Ectodermal cell (in vitro differentiated cells): ENCODE measurements around the gene PPAN.

ENCODE experiments used
- H3K27ac ChIP-seq: 2 replicates; pipeline ENCODE4 v1.7.0; 2013; ENCODE audit warnings: mild to moderate bottlenecking, low read depth, low read length; ENCODE audit not compliant: insufficient read depth, poor library complexity, severe bottlenecking
- H3K27me3 ChIP-seq: 2 replicates; pipeline ENCODE4 v1.7.0; 2013; ENCODE audit warnings: mild to moderate bottlenecking, low read length; ENCODE audit not compliant: insufficient read depth, control insufficient read depth, poor library complexity, severe bottlenecking
- H3K36me3 ChIP-seq: one replicate; pipeline ENCODE4 v1.7.0; 2013; ENCODE audit warnings: low read length; ENCODE audit not compliant: control insufficient read depth, insufficient read depth
- H3K4me1 ChIP-seq: one replicate; pipeline ENCODE4 v1.7.0; 2013; ENCODE audit warnings: low read length; ENCODE audit not compliant: control insufficient read depth, insufficient read depth
- H3K4me3 ChIP-seq: 2 replicates; pipeline ENCODE4 v1.7.0; 2013; ENCODE audit warnings: low read depth, low read length, control low read depth; ENCODE audit not compliant: insufficient read depth
- H3K9me3 ChIP-seq: 2 replicates; pipeline ENCODE4 v1.7.0; 2013; ENCODE audit warnings: mild to moderate bottlenecking, low read length, moderate library complexity; ENCODE audit not compliant: control insufficient read depth
- WGBS, 2 experiments: methylation state at CpG; one replicate each; pipeline ENCODE4 v1.1.7; 2013; ENCODE audit warnings: missing lambda C conversion rate in 2 of 2; 5-methylcytosine and 5-hydroxymethylcytosine counted together

Gene PPAN

GRCh38 chr19:10155839-10156238 is 49.7 kb downstream of the PPAN start:
- no peak overlapping the region for H3K4me3 ChIP-seq
- 94 to 96% methylated on average over 4 of the region's 4 CpGs for WGBS, 2 experiments
- no peaks in the 10 kb centered on the region for H3K9me3 ChIP-seq
- H3K4me1 ChIP-seq = no peaks in the 10 kb centered on the region
- H3K27ac ChIP-seq = no peak overlapping the region
- H3K27me3 ChIP-seq = no peaks in the 10 kb centered on the region
- H3K36me3 ChIP-seq = peaks cover 86% of the 10 kb centered on the region

GRCh38 chr19:10158071-10158470 is 51.9 kb downstream of the PPAN start:
- no peak overlapping the region for H3K27ac ChIP-seq
- H3K27me3 ChIP-seq = no peaks in the 10 kb centered on the region
- H3K4me1 ChIP-seq = no peaks in the 10 kb centered on the region
- H3K9me3 ChIP-seq = no peaks in the 10 kb centered on the region
- H3K4me3 ChIP-seq = no peak overlapping the region
- peaks cover 80% of the 10 kb centered on the region for H3K36me3 ChIP-seq
- 96% methylated on average over 8 of the region's 8 CpGs for WGBS, 2 experiments

GRCh38 chr19:10158485-10158884 is 52.3 kb downstream of the PPAN start:
- WGBS, 2 experiments = 95% methylated on average over 11 of the region's 11 CpGs
- no peak overlapping the region for H3K4me3 ChIP-seq
- no peaks in the 10 kb centered on the region for H3K4me1 ChIP-seq
- no peaks in the 10 kb centered on the region for H3K9me3 ChIP-seq
- peaks cover 83% of the 10 kb centered on the region for H3K36me3 ChIP-seq
- no peak overlapping the region for H3K27ac ChIP-seq
- H3K27me3 ChIP-seq = no peaks in the 10 kb centered on the region

- H3K36me3 ChIP-seq = peaks cover 78% of the 10 kb centered on the region
- 96% methylated on average over 16 of the region's 16 CpGs for WGBS, 2 experiments
- H3K4me3 ChIP-seq = no peak overlapping the region
- no peaks in the 10 kb centered on the region for H3K4me1 ChIP-seq
- H3K9me3 ChIP-seq = no peaks in the 10 kb centered on the region
- no peak overlapping the region for H3K27ac ChIP-seq
- no peaks in the 10 kb centered on the region for H3K27me3 ChIP-seq
Measured at GRCh38 chr19:10159610-10160009, 53.4 kb downstream of the PPAN start.
